Smooth muscle cell (in vitro differentiated cells): ENCODE results near the gene PADI1. TPM values are rescaled to one million over a fixed set of nuclear protein-coding genes. Genes with fewer than 3 reads are reported as not detected.

ENCODE experiments used
- DNase-seq: peaks from one replicate; lab custom pipeline; 2025; ENCODE audit not compliant: unreplicated experiment; lab: John Stamatoyannopoulos, UW
- H2AFZ ChIP-seq: fragments of 200-600 bp; sonication (generic); 2 replicates; pipeline ENCODE4 v1.6.0; 2016; ENCODE audit warnings: antibody characterized with exemption, low read depth, mild to moderate bottlenecking
- H3F3A ChIP-seq: fragments of 200-600 bp; sonication (generic); 2 replicates; pipeline ENCODE4 v1.6.0; 2017; ENCODE audit warnings: antibody characterized with exemption, low read depth
- H3K27ac ChIP-seq: fragments of 200-600 bp; sonication (generic); 2 replicates; pipeline ENCODE4 v1.5.1; 2016; ENCODE audit warnings: low read depth, mild to moderate bottlenecking
- H3K27me3 ChIP-seq: fragments of 200-600 bp; sonication (generic); 2 replicates; pipeline ENCODE4 v1.6.1; 2016; ENCODE audit warnings: low read depth, mild to moderate bottlenecking
- H3K36me3 ChIP-seq: fragments of 200-600 bp; sonication (generic); 2 replicates; pipeline ENCODE4 v1.5.1; 2016; ENCODE audit warnings: low read depth
- H3K4me1 ChIP-seq: fragments of 200-600 bp; sonication (generic); 2 replicates; pipeline ENCODE4 v1.5.1; 2016; ENCODE audit warnings: low read depth
- H3K4me2 ChIP-seq: fragments of 200-600 bp; sonication (generic); 2 replicates; pipeline ENCODE4 v1.6.0; 2016; ENCODE audit warnings: mild to moderate bottlenecking
- H3K4me3 ChIP-seq: fragments of 200-600 bp; sonication (generic); 2 replicates; pipeline ENCODE4 v1.5.1; 2016; ENCODE audit warnings: mild to moderate bottlenecking
- H3K79me2 ChIP-seq: fragments of 200-600 bp; sonication (generic); 2 replicates; pipeline ENCODE4 v1.6.0; 2016; ENCODE audit warnings: low read depth, mild to moderate bottlenecking
- H3K9ac ChIP-seq: fragments of 200-600 bp; sonication (generic); 2 replicates; pipeline ENCODE4 v1.6.0; 2016; ENCODE audit warnings: low read depth
- H3K9me3 ChIP-seq: fragments of 200-600 bp; sonication (generic); replicated peaks from 2 replicates; pipeline ENCODE4 v1.5.1; 2016; ENCODE audit warnings: low read depth
- H4K20me1 ChIP-seq: fragments of 200-600 bp; sonication (generic); 2 replicates; pipeline ENCODE4 v1.6.0; 2016; ENCODE audit warnings: low read depth
- WGBS: methylation state at CpG from one replicate; pipeline ENCODE4 v1.1.7; 2016; ENCODE audit warnings: low lambda C conversion rate; 5-methylcytosine and 5-hydroxymethylcytosine counted together
- polyA plus RNA-seq: library from polyadenylated mRNA; unstranded; fragments of >200 nt; fragmentation: Nextera tagmentation; extraction: Ambion mirVana; gene quantifications from 2 replicates; pipeline ENCODE4 v1.2.1, GENCODE V29; 2016
- total RNA-seq: library from RNA; depleted of rRNA; stranded (reverse); fragments of >200 nt; gene quantifications from 2 replicates; pipeline ENCODE4 v1.2.3, GENCODE V29; 2014
- TF ChIP-seq, protein P1 (sequence below): fragments of 200-600 bp; sonication (generic); IDR thresholded peaks from 2 replicates; pipeline ENCODE4 v1.5.1; 2017; ENCODE audit warnings: borderline replicate concordance, mild to moderate bottlenecking, antibody characterized with exemption; ENCODE audit not compliant: insufficient read depth, poor library complexity, severe bottlenecking

Gene PADI1
- total and polyA plus RNA-seq, 2 experiments from 2014 or later = 1.7 TPM; not detected in 1

DNA sequence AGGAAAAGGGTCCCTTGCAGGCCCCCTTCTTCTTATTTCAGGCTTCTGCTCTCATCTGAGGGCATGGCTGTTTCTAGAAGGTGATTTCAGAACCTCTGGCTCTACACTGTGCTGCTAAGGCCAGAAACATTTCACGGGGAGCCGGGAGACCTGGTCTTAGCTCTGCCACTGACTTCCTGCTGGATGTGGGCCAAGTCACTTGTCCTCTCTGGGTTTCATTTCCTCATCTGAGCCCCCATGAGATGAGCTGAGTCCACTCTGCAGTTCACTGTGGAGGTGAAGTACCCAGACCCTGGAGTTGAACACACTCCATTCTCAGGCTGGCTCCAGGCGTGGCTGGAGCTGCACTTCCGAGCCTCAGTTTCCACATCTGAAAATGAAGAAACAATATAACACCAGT, 2.1 kb downstream of the PADI1 start:
- TF ChIP-seq, protein P1, sequence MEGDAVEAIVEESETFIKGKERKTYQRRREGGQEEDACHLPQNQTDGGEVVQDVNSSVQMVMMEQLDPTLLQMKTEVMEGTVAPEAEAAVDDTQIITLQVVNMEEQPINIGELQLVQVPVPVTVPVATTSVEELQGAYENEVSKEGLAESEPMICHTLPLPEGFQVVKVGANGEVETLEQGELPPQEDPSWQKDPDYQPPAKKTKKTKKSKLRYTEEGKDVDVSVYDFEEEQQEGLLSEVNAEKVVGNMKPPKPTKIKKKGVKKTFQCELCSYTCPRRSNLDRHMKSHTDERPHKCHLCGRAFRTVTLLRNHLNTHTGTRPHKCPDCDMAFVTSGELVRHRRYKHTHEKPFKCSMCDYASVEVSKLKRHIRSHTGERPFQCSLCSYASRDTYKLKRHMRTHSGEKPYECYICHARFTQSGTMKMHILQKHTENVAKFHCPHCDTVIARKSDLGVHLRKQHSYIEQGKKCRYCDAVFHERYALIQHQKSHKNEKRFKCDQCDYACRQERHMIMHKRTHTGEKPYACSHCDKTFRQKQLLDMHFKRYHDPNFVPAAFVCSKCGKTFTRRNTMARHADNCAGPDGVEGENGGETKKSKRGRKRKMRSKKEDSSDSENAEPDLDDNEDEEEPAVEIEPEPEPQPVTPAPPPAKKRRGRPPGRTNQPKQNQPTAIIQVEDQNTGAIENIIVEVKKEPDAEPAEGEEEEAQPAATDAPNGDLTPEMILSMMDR = no peak
- no peak overlapping the region for H3K9ac ChIP-seq
- H3K4me3 ChIP-seq = no peak overlapping the region
- no peak overlapping the region for H2AFZ ChIP-seq
- H3K4me1 ChIP-seq = peaks cover 1% of the 10 kb centered on the region
- H3F3A ChIP-seq = no peaks in the 10 kb centered on the region
- H3K4me2 ChIP-seq = no peak overlapping the region
- no peak overlapping the region for H3K27ac ChIP-seq
- H4K20me1 ChIP-seq = no peaks in the 10 kb centered on the region
- no peaks in the 10 kb centered on the region for H3K79me2 ChIP-seq
- H3K9me3 ChIP-seq = no peaks in the 10 kb centered on the region
- 61% methylated on average over 4 of the region's 4 CpGs for WGBS
- no peaks in the 10 kb centered on the region for H3K36me3 ChIP-seq
- no peak for DNase-seq
- H3K27me3 ChIP-seq = peaks cover 3% of the 10 kb centered on the region

DNA sequence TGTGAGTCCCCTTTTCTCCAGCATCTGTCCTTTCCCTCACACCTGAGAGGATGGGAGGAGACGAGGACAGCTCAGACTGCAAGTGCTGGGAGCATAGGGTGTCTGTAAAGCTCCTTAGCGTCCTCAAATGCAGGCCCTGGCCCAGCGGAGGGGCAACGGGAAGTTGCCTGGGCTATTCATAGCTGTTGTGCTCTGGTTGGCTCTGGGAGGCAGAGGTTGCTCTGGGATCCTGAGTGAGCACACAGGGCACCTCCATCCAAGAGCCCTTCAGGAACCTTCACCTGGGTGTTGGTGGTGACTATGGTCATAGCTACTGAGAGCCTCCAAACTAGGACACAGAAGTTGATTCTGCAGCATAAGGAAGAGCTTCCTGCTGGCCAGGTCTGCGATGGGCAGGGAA, 2.6 kb downstream of the PADI1 start:
- peaks cover 3% of the 10 kb centered on the region for H3K27me3 ChIP-seq
- no peaks in the 10 kb centered on the region for H4K20me1 ChIP-seq
- no peak for DNase-seq
- H3K9me3 ChIP-seq = no peaks in the 10 kb centered on the region
- no peaks in the 10 kb centered on the region for H3F3A ChIP-seq
- H3K27ac ChIP-seq = no peak overlapping the region
- H3K4me2 ChIP-seq = no peak overlapping the region
- no peaks in the 10 kb centered on the region for H3K79me2 ChIP-seq
- TF ChIP-seq, protein P1 = no peak
- no peak overlapping the region for H3K4me3 ChIP-seq
- no peak overlapping the region for H3K9ac ChIP-seq
- no peaks in the 10 kb centered on the region for H3K36me3 ChIP-seq
- H3K4me1 ChIP-seq = peaks cover 6% of the 10 kb centered on the region
- H2AFZ ChIP-seq = no peak overlapping the region
- 88% methylated on average over 5 of the region's 5 CpGs for WGBS

DNA sequence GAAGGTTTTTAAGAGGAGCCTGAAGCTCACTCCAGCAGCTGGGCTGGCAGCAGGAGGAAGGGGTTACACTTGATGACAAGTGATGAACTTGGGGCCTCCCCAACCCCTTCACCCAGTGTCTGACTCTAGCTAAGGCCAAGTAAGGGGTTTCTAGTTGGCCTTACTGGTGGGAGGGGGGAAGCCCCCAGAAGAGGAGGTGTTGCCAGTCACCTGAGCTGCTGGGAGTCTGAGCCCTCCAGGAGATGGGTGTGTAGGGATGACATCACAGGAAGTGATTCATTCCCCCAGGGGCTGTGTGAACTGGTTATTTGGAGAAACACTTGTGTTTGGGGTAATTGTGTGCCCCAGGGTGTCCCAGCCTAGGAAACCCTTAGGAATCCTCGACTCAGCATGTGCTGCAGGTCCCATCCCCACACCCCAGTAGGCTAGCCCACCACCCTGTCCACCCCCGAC, 3.1 kb downstream of the PADI1 start:
- DNase-seq = no peak
- H3K9ac ChIP-seq = no peak overlapping the region
- WGBS = 75% methylated on average over 1 of the region's 2 CpGs

DNA sequence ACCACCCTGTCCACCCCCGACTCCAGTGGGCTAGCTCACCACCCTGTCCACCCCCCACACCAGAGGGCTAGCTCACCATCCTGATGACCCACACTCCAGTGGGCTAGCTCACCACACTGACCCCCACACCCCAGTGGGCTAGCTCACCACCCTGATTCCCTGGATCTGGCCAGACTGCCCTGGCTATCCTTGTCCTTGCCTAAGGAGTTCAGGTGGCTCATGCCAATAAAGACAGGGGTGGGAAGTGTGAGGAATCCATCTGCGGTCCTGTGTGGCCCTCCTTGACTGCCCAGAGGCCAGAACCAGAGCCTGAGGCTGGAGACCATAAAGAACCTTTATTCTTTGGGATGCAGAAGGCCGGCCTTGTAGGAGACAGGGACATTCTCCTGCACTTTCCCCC, 3.6 kb downstream of the PADI1 start:
- Histone ChIP-seq H3K4me3 (no peak overlapping the region), H2AFZ (no peak overlapping the region), H3K9me3 (no peaks in the 10 kb centered on the region), H3K9ac (no peak overlapping the region), H4K20me1 (no peaks in the 10 kb centered on the region), H3K4me2 (no peak overlapping the region), H3K4me1 (peaks cover 15% of the 10 kb centered on the region), H3K27me3 (peaks cover 3% of the 10 kb centered on the region), H3K79me2 (no peaks in the 10 kb centered on the region), H3F3A (peaks cover 4% of the 10 kb centered on the region), H3K27ac (no peak overlapping the region), H3K36me3 (no peaks in the 10 kb centered on the region)
- TF ChIP-seq, protein P1 = no peak
- no peak for DNase-seq
- 84% methylated on average over 3 of the region's 3 CpGs for WGBS

More for the DNA sequence above, 3.1 kb downstream of the PADI1 start:
- no peak overlapping the region for H2AFZ ChIP-seq
- no peaks in the 10 kb centered on the region for H3K36me3 ChIP-seq
- H3K9me3 ChIP-seq = no peaks in the 10 kb centered on the region
- no peaks in the 10 kb centered on the region for H3K79me2 ChIP-seq
- TF ChIP-seq, protein P1 = no peak
- H4K20me1 ChIP-seq = no peaks in the 10 kb centered on the region
- no peak overlapping the region for H3K4me3 ChIP-seq
- H3K27me3 ChIP-seq = peaks cover 3% of the 10 kb centered on the region
- H3K4me2 ChIP-seq = no peak overlapping the region
- peaks cover 9% of the 10 kb centered on the region for H3K4me1 ChIP-seq
- H3F3A ChIP-seq = no peaks in the 10 kb centered on the region
- no peak overlapping the region for H3K27ac ChIP-seq
